HEK293T (cell line): ENCODE measurements around the gene IFFO2.
"Not testable (repeated sequence)": the region's sequence is repeated elsewhere in the genome, so short reads cannot be mapped to it uniquely, and the experiment has no call there.

ENCODE experiments used
- ARNT ChIP-seq: fragments of 450-650 bp; IDR thresholded peaks from 2 replicates; pipeline ENCODE4 v1.6.1; 2017; ENCODE audit warnings: mild to moderate bottlenecking
- BHLHE40 ChIP-seq: fragments of 450-650 bp; IDR thresholded peaks from 2 replicates; pipeline ENCODE4 v1.6.1; 2016; ENCODE audit warnings: mild to moderate bottlenecking, moderate library complexity, borderline replicate concordance
- CTBP1 ChIP-seq: fragments of 450-650 bp; IDR thresholded peaks from 2 replicates; pipeline ENCODE4 v1.6.1; 2016; ENCODE audit warnings: borderline replicate concordance
- ELF4 ChIP-seq: fragments of 450-650 bp; IDR thresholded peaks from 2 replicates; pipeline ENCODE4 v1.6.1; 2017; ENCODE audit warnings: antibody characterized with exemption
- FOXK2 ChIP-seq: fragments of 450-650 bp; IDR thresholded peaks from 2 replicates; pipeline ENCODE4 v1.6.1; 2016; ENCODE audit warnings: mild to moderate bottlenecking
- FOXM1 ChIP-seq: fragments of 450-650 bp; IDR thresholded peaks from 2 replicates; pipeline ENCODE4 v1.6.1; 2017; ENCODE audit warnings: mild to moderate bottlenecking, borderline replicate concordance
- SP1 ChIP-seq: fragments of 450-650 bp; IDR thresholded peaks from 2 replicates; pipeline ENCODE4 v1.6.1; 2017
- TARDBP ChIP-seq: fragments of 450-650 bp; IDR thresholded peaks from 2 replicates; pipeline ENCODE4 v1.6.1; 2016
- ZNF384 ChIP-seq: fragments of 450-650 bp; IDR thresholded peaks from 2 replicates; pipeline ENCODE4 v1.6.1; 2016

DNA sequence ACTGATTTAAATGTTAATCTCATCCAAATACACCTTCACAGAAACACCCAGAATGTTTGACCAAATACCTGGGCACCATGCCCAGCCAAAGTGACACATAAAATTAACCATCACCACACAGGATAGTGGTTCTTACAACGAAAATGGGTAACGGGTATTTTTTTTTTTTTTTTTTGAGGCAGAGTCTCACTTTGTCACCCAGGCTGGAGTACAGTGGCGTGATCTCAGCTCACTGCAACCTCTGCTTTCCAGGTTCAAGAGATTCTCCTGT is 85.9 kb downstream of the IFFO2 start:
- not testable (repeated sequence) for TF ChIP-seq CTBP1, ELF4, FOXK2, TARDBP, ZNF384, FOXM1, BHLHE40, ARNT, SP1
